ENCODE results near the gene MRPS7.

- TF ChIP-seq EP300 (IDR thresholded peaks at IDR 0.05) (no peak), CTCF (IDR thresholded peaks at IDR 0.05) (no peak), PBX3 (IDR thresholded peaks at IDR 0.05) (no peak), NR3C1 (IDR thresholded peaks at IDR 0.05) (no peak), RAD21 (conservative IDR thresholded peaks at IDR 0.05 in 1 of 2, IDR thresholded peaks at IDR 0.05 in 1 of 2) (peak; percentile 47 to 56), KDM1A (IDR thresholded peaks at IDR 0.05; ENCODE audit: low read depth) (no peak), USF2 (IDR thresholded peaks at IDR 0.05) (no peak), PHF8 (IDR thresholded peaks at IDR 0.05; ENCODE audit: borderline replicate concordance, low read depth) (peak; percentile 63), ZNF302 (CRISPR knock-in tag; IDR thresholded peaks at IDR 0.05) (no peak), MAZ (IDR thresholded peaks at IDR 0.05; ENCODE audit: borderline replicate concordance, low read depth, low read length) (0 out of 2 replicates have a peak, but pooled peaks have one; percentile 29), EHMT2 (IDR thresholded peaks at IDR 0.05; ENCODE audit: low read depth) (no peak), REST (IDR thresholded peaks at IDR 0.05) (no peak)
Measured at GRCh38 chr17:75270218-75270965, 8.7 kb downstream of the MRPS7 start.
